Body of pancreas (tissue), 4 donors: Measurements from ENCODE around the gene ADCY9.

ENCODE experiments used
- POLR2A ChIP-seq, 3 donors: fragments of 450-650 bp; IDR thresholded peaks; one replicate each; pipeline ENCODE4 v1.6.1; 2016; ENCODE audit warnings: antibody characterized with exemption in 3 of 3, mild to moderate bottlenecking in 2 of 3
- TF ChIP-seq, protein P1 (sequence below), 7 experiments: fragments of 450-650 bp in 4 of 7; fragments of 200-600 bp in 3 of 7; sonication (generic) in 3 of 7; IDR thresholded peaks; one replicate each; pipeline ENCODE4 v1.5.1; 2016 to 2019; ENCODE audit warnings: antibody characterized with exemption in 7 of 7

DNA sequence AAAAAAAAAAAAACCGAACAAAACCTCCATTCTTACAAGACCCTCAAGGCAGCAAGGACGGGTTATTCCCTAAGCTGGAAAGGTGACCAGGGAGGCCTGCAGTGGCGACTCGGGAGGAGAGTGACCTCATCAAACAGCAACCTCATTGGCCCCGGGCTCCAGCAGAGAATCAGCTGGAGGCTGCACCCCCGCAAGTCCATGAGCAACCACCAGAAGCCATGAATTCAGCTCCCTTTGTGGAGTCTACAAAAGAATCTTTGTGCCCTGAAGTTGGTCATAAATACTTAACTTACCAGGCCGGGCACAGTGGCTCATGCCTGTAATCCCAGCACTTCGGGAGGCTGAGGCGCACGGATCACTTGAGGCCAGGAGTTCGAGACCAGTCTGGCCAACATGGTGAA, 154.8 kb downstream of the ADCY9 start:
- no peak for TF ChIP-seq POLR2A (IDR thresholded peaks at IDR 0.05)
- TF ChIP-seq, protein P1, sequence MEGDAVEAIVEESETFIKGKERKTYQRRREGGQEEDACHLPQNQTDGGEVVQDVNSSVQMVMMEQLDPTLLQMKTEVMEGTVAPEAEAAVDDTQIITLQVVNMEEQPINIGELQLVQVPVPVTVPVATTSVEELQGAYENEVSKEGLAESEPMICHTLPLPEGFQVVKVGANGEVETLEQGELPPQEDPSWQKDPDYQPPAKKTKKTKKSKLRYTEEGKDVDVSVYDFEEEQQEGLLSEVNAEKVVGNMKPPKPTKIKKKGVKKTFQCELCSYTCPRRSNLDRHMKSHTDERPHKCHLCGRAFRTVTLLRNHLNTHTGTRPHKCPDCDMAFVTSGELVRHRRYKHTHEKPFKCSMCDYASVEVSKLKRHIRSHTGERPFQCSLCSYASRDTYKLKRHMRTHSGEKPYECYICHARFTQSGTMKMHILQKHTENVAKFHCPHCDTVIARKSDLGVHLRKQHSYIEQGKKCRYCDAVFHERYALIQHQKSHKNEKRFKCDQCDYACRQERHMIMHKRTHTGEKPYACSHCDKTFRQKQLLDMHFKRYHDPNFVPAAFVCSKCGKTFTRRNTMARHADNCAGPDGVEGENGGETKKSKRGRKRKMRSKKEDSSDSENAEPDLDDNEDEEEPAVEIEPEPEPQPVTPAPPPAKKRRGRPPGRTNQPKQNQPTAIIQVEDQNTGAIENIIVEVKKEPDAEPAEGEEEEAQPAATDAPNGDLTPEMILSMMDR (IDR thresholded peaks at IDR 0.05), result peak in 1 of 7 experiments; percentile 5
